GM18520 (cell line): Measurements from ENCODE around the gene LLCFC1.

Source experiments
- ATAC-seq: cut with Tn5 transposase; IDR thresholded peaks from one replicate; pipeline ENCODE4 v1.9.1; 2021; ENCODE audit not compliant: unreplicated experiment

Gene LLCFC1

GRCh38 chr7:142910031-142910433 is 29.3 kb upstream of the LLCFC1 start:
- no peak for ATAC-seq

- no peak for ATAC-seq
Observed at GRCh38 chr7:142910481-142910880, 28.8 kb upstream of the LLCFC1 start.

GRCh38 chr7:142913051-142913450 is 26.2 kb upstream of the LLCFC1 start:
- ATAC-seq = no peak

- ATAC-seq = no peak
Observed at GRCh38 chr7:142913566-142913965, 25.7 kb upstream of the LLCFC1 start.

- no peak for ATAC-seq
Observed at GRCh38 chr7:142914121-142914520, 25.2 kb upstream of the LLCFC1 start.

- ATAC-seq = no peak
Observed at GRCh38 chr7:142915315-142915714, 24.0 kb upstream of the LLCFC1 start.

- ATAC-seq = no peak
Observed at GRCh38 chr7:142916508-142916907, 22.8 kb upstream of the LLCFC1 start.

GRCh38 chr7:142917447-142917846 is 21.8 kb upstream of the LLCFC1 start:
- no peak for ATAC-seq

GRCh38 chr7:142918901-142919300 is 20.4 kb upstream of the LLCFC1 start:
- ATAC-seq = no peak

- ATAC-seq = no peak
Observed at GRCh38 chr7:142919656-142920055, 19.6 kb upstream of the LLCFC1 start.

- ATAC-seq = no peak
Observed at GRCh38 chr7:142923391-142923790, 15.9 kb upstream of the LLCFC1 start.

GRCh38 chr7:142925413-142925812 is 13.9 kb upstream of the LLCFC1 start:
- no peak for ATAC-seq

- no peak for ATAC-seq
Observed at GRCh38 chr7:142927085-142927745, 12.1 kb upstream of the LLCFC1 start.

- no peak for ATAC-seq
Observed at GRCh38 chr7:142927949-142928348, 11.3 kb upstream of the LLCFC1 start.

GRCh38 chr7:142930126-142930730 is 9.1 kb upstream of the LLCFC1 start:
- ATAC-seq = no peak

- ATAC-seq = no peak
Observed at GRCh38 chr7:142932386-142933091, 6.7 kb upstream of the LLCFC1 start.

- ATAC-seq = no peak
Observed at GRCh38 chr7:142933092-142933475, 6.2 kb upstream of the LLCFC1 start.

- ATAC-seq = no peak
Observed at GRCh38 chr7:142933624-142934023, 5.7 kb upstream of the LLCFC1 start, which contains the start of gene TRPV5. TSS of gene TRPV5 (minus strand) at chr7:142933746. CDS start at chr7:142933459, 287 bp downstream.

GRCh38 chr7:142934056-142934455 is 5.2 kb upstream of the LLCFC1 start:
- ATAC-seq = no peak

GRCh38 chr7:142935941-142936565 is 3.2 kb upstream of the LLCFC1 start:
- no peak for ATAC-seq

- ATAC-seq = no peak
Observed at GRCh38 chr7:142938611-142939010, 673 bp upstream of the LLCFC1 start.
